SH-SY5Y (cell line): Measurements from ENCODE around the gene TTC39A.

ENCODE experiments used
- GATA2 ChIP-seq: IDR thresholded peaks from 2 replicates; pipeline ENCODE4 v1.6.1; 2011; ENCODE audit warnings: mild to moderate bottlenecking, low read depth, low read length
- GATA3 ChIP-seq: IDR thresholded peaks from 2 replicates; pipeline ENCODE4 v1.6.1; 2011; ENCODE audit warnings: low read depth, mild to moderate bottlenecking, low read length, moderate library complexity

- no peak for TF ChIP-seq GATA3
- no peak for TF ChIP-seq GATA2
These were observed 80.9 kb downstream of the TTC39A start for GRCh38 chr1:51249445-51249844.
